Activated CD8-positive, alpha-beta memory T cell treated with anti-CD3 and anti-CD28 coated beads, Interleukin-2, amount 50 U/mL, for 1 hour (primary cell): ENCODE measurements around the gene ZNF618.

Experiments used
- DNase-seq: peaks from one replicate; pipeline ENCODE4 v3.0.0-alpha.2; 2020; ENCODE audit errors: extremely low read depth

Gene ZNF618

DNA sequence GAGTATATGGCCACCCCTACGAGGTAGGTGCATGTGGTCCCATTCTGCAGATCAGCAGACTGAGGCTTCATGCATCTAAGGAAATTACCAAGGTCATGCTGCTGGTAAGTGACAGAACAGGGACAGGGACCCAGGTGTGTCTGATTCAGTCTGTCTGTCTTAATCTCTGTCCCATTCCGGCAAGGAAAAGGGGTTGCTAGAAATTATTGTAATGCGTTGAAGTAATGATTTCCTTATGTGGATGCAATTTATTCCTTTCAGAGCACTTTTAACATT lies 125.2 kb downstream of the ZNF618 start:
- DNase-seq = no peak

DNA sequence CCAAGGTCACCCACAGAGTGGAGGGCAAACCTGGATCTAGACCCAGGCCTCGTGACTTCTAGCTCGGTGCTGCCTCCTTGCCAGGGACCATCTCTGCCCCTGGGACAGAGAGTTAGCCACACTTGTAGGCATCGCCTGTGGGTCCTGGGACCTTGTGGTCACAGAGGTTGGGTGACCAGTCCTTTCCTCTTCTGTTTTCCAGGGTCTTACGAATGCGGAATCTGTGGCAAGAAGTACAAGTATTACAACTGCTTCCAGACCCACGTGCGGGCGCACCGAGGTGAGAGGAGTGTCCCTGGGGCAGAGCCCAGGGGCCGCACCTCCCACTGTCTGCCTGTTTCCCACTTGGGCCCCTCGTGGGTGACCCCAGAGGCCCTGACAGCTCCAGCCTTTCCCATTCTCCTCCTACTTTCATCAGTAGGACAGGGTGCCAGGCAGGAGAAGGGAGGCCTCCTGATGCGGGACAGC lies 125.7 kb downstream of the ZNF618 start:
- DNase-seq = no peak

DNA sequence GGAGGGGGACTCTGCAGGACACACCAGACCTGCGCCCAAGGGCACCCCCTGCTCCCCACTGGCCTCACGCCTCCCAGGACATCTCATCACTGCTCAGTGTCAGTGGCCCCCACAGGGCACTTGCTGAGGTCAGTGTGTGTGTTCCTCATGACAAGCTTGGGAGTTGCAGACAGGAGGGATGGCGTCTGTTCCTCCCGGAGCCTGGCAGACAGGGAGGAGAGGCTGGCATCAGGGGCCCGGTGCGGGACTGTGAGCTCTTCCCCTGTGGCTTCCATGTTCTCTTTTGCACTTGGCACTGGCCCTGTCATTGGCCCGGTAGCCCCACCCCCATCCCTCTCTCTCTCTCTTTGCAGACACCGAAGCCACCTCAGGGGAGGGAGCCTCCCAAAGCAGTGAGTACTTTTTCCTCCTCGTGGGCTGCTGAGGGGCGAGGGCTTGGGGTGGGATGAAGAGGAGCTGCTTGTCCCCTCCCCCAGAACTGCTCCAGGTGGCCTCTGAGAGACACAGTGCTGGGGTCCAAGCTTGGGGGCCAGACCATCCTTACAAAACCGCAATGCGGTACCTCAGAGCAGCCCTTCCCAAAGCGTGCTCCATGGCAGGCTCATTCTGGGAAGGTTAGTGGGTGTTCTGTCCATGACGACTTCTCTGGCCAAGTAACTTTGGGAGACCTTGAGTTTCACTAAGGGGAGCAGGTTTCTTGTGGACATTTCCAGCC lies 126.3 kb downstream of the ZNF618 start:
- DNase-seq = no peak

DNA sequence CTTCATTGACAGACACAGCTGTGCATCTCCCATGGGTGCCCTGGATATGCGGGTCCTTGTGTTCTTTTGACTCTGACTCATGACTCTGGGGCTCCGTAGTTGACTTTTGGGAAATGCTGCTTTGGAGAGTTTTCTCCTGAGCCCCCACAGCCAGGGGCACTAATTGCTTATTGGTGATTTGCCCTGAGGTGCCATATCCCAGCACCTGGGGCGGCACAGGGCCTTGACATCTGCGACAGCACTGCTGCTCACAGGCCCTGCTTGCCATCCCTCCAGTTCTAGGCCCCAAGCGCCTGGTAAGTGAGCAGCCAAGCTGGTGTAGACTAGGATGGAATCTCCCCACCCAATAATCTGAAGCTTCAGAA lies 126.9 kb downstream of the ZNF618 start:
- no peak for DNase-seq

DNA sequence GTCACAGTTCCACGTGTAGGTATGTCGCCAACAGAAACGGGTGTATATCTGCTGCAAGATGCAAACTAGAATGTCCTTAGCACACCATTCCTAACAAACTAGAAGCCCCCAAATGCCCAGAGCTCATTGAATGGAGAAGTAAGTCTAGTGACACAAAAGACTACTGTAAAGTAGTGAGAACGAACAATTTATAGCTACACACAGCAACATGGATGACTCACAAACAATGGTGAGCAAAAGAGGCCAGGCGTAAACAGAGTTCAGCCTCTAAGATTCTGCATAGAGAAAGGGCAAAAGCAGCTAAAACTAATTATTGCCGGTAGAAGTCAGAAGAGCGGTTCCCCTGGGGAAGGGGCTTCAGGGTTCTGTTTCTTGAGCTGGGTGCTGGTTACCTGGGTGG lies 127.2 kb downstream of the ZNF618 start:
- DNase-seq = no peak

DNA sequence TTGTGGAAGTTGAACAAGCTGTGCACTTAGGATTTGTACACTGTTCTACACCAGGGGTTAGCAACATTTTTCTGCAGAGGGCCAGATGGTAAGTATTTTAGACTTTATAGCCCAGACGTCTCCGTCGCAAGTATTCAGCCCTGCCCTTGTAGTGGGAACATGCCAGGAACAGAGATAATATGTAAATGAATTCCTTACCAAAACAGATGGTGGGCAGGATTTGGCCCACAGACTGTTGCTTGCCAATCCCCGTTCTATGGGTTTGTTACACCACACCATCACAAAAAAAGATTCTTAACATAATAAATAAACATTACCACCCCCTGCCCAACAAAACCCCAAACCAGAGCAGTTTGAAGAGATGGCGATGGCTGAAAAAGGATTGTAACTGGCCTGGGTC lies 127.6 kb downstream of the ZNF618 start:
- DNase-seq = no peak

DNA sequence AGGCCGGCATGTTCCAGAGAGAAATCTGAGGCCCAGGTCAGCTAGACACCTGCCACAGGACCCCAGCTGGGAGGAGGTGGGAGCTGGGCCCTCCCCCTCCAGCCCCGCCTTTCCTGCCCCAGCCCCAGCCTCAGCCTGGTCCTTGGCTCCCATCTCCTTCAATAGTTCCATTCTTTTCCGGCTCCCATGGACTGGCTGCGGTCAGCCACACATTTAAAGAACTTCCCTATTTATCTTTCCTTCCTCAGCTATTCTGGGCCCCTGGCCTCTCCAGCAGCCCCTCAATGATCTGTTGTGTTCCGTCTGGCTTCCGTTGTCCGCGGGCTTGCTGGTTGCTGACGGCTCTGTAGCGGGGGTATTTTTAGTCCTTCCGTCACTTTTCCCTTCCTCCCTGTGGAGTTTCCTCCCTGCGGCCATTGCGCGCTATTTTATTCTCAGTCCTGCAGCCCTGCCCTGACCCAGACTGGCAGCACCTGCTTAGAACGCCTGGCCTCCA lies 128.2 kb downstream of the ZNF618 start:
- no peak for DNase-seq

DNA sequence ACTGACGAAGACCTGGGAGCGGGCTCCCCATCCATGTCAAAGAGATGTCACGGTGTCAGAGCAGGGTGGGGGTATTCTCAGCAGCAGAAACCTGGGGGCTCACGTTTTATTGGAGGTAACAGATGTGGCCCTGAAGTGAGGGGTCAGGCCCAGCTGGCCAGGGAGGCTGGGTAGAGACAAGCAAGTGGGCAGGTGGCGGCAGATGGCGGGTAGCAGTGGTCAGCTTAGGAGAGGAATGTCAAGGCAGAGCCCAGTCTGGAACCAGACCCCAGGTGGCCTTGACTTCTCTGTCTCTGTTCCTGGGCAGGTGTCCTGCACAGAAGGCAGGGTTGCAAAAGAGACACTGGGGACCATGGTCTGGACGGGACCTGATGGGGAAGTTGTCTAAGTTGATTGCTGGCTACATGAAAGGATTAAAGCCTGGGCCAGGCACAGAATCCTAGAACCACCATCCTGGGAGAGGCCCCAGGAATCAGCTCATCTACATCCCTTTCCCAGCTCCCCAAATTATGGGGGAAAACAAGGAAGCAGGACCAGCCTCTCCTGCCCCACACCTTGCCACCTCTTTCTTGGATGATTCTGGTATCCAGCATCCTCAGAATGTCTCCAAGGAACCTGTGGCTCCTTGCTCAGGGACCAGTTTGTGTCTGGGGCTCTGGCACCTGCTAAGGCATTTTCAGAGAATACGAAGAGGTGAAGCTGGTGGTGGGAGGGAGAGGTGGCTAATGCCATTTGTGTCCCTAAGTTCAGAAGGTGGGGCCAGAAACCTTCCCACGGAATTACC lies 129.5 kb downstream of the ZNF618 start:
- no peak for DNase-seq

DNA sequence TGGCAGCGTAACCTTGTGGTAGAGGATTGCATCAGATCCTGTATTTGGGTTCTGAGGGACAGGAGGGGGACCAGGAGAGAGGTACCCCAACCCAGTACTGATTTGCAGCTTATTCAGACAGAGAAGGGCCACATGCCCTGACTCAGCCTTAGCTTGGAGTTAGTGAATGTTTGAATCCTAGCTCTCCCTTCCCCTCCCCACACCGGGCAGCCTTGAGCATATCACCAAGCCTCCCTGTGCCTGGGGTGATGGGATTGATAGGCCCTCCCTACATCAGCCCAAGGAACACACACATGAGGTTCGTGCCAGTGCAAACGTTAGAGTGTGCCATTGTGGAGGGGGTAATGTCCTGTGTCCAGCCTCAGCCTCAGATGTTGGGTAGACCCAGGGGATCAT lies 130.0 kb downstream of the ZNF618 start:
- DNase-seq = no peak

DNA sequence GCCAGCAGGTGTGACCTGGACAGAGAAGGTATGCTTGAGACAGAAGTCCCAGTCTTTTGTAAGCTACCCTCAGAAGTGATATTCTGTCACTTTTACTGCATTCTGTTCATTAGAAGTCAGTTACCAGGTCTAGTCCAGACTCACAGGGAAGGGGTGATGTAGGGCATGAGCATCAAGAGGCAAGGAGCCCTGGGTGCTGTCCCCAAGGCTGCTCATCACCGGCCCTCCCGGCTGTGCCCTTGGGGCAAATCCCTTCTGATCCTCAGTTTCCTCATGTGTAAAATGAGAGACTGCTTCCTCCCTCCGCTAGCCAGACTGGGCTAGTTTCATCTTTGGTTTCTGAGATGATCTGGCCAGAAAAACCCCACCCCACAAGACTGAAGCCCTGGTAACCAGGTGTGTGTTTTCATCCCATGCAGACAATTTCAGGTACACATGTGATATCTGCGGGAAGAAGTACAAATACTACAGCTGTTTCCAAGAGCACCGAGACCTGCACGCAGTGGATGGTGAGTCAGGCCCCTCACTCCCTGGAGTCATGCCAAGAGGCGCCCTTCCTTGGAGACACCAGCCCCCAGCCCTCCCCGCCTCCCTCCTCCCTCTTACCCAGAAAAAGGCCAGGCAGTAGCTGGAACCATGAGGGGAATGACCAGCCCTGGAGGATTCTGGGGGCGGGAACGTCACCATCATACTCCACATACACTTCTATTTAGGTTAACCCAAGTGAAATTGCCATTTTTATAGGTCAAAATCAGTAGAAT lies 131.0 kb downstream of the ZNF618 start:
- DNase-seq = no peak

DNA sequence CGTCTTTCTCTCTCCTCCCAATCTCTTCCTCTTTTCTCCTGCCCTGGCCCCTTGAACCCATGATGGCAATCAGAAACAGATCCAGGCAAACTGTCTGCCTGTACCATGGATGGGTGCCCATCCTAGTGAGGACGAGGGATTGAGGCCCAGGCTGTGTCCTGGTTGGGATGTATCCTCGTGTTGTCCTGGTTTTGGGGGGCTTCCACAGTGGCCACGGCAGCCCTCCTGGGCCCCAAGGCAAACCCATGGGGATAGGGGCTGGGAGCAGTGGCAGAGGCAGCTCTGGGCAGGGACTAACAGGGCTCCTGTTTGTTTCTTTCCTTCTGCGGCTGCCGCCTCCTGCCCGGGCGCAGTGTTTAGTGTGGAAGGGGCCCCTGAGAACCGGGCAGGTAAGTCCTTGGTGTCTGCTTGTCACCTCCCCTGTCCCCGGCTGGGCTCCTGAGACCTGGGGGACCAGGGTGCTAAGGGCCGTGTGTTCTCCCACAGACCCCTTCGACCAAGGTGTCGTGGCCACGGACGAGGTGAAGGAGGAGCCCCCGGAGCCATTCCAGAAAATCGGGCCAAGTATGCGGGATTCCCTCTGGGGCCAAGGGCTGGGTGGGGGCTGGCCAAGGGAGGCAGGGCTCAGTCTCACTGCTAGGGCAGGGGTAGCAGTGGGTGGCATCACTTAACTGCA lies 132.0 kb downstream of the ZNF618 start:
- DNase-seq = no peak

DNA sequence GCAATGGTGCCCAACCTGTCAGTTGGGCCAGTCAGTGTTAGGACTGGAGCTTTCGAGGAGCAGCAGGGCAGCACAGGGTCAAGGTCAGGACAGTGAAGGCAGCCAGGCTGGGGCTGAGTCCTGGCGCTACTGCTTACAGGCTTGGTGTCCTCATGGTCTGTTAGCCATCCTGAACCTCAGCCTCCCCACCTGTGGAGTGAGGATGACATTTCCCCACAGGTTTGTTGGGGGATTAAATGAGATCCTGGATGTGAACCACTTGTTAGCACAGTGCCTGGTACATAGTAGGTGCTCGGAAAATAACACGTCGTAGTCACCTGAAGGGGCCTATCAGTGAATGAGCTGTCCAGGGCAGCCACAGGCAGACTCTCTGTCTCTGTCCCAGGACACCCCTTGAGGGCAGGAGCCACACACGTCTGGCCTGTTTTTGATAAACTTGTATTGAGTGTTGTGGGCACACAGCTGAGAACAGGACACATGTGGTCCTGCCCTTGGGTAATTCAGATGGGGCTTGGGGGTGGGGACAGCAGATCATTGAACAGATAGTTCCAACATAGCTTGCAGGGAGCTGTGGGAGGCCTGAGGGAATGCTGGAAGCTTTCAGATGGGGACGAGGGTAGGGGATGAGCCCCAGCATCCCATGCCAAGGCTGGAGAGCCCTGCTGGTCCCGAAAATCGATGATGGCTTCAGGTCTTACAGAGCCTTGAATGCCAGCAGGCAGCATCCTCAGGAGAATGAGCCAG lies 132.7 kb downstream of the ZNF618 start:
- no peak for DNase-seq

DNA sequence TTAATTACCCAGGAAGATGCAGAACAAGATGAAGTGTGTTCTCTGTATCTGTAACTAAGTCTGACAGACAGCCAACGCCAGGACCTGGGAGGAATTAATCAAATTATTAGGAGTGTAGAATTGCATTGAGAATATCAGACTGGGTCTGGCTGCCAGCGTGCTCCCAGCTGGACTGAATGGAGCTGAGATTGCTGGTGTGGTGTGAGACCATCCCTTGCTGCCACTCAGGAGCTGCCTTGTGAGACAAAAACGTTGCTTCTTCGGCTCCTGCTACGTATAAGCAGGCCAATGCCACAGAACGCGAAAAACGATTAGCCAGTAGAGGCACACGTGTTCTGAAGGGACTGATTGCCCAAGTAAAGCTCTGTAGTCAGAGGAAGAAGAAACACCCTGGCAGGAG lies 135.2 kb downstream of the ZNF618 start:
- no peak for DNase-seq

DNA sequence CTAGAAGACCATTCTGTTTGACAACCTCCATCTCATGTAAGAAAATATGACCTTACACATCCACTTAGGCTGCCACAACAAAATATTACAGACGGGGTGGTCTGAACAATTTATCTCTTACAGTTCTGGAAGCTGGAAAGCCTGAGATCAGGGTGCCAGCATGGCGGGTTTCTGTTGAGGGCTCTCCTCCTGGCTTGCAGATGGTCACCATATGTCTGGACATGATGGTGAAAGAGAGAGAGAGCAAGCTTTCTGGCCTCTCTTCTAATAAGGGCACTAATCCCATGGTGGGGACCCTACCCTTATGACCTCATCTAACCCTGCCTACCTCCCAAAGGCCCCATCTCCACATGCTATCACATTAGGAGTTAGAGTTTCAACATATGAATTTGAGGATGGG lies 136.0 kb downstream of the ZNF618 start:
- DNase-seq = no peak

DNA sequence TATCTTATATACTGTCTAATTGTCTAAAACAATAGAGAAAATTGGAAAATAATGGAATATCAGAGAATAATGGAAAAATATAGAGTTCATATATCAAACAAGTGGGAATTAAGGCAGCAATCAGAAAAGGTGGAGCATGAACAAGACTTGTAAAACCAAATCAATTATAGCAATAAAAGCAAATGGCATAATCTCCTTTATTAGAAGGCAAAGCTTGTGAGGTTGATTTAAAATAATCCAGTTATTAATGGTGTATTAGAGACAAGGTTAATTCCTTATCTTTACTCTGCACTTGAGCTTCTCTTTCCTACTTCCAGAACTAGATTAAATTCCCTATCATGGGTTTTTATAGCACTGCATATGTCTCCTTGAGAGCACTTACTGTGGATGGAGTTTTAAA lies 137.9 kb downstream of the ZNF618 start:
- no peak for DNase-seq

DNA sequence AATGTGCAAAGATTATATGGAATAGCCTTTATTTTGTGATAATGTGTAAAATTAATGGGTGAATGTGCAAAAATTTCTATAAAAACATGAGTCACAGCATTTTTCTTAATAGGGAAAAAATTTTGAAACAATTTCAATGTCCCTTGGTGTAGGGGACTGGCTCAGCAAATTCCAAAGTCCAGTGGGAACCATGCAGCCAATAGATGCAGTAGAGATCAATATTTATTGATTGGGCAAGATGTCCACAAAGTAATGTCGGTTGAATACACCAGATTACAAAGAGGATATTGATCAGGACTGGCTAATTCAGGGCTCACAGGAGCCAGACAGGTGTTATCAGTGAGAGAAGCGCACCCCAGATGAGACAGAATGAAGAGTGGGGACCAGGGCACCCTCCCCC lies 139.5 kb downstream of the ZNF618 start:
- no peak for DNase-seq

DNA sequence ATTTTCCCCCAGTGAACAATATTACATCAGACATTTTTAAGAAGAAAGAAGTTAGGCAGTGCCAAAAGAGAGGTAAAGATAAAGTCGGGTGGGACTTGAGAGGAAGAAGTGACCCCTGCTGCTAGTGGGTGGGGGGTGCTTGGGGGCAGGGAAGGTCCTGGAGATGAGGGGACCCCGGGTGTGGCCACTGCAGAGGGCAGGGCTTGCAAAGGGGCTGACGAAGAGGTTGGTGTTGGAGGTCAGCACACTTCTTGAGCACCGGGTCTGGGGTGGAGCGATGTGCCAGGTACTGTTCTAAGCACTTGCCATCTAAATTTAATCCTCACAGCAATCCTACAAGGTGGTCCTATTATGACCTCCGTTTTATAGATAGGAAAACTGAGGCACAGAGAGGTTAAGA lies 140.0 kb downstream of the ZNF618 start:
- no peak for DNase-seq

DNA sequence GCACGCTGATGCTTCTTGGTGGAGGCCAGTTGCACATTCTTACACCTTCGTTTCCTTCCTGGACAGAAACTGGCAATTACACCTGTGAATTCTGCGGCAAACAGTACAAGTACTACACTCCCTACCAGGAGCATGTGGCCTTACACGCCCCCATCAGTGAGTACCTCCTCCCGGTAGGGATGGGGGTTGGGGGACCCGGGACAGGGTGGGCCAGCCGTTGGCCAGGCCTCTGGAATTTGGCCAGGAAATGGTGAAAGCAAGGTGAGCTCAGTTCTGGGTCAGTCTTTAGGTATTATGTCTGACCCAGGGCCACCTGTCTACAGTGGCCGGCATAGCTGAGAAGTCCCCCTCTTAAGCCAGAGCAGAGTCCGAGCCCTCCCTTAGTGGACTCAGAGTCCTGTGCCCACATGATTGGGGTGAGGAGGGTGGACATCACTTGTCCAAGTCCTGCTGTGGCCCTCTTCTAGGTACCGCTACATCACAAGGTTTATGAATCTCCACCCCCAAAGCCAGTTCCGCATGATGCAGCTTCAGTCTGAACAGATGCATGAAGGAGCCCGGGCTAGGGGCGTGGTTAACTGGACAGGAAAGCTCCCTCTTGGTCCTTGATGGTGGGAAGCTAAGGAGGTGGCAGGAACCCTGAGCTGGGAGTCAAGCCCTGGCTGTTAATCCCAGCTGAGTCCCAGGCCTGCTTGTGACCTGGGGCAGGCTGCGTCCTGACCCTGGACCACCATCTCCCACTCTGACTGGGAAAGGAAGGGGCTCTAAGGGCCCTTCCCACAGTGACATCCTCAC lies 140.7 kb downstream of the ZNF618 start:
- no peak for DNase-seq

DNA sequence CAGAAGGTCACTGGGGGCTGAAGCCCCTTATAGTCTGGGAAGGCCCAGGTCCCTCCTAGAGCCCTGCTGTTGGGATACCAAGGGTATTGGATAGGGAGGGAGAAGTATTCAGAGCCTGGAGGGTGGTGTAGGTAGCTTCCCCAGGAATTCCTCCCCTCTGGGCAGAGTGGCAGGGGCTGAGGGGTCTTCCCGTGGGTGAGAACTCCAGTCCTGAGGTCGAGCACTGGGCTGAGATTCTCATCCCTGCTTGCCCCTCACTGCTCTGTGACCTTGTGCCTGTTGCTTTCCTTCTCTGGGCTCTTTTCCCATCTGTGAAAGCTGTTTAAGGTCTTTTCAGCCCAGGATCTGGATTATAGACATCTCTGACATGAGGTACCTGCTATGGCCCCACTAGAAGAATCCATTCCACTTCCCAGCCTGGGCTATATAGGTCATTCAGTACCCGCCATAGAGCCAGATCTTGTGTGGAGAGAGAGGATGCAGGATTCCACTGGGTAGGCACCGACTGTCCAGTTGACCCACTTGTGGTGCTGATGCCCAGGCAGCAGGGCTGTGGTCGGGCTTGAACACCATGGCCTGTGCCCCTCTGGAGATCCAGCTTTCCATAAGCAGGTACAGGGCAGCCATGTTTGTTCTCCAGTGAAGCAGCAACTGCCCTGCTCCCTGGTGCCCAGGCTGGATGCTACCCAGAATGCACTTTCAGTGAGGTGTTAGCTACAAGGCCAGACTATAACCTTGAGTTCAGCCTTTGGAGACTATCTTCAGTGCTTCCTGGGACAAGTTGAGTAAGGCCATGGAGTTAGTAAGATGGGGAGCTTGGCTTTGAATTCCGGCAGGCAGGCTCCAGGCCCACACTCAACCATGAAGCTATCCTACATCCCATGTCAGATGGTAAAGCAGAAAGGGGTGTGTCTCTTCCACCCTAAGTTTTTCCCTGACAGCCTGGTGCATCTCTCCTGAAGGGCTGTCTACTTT lies 141.9 kb downstream of the ZNF618 start:
- no peak for DNase-seq

DNA sequence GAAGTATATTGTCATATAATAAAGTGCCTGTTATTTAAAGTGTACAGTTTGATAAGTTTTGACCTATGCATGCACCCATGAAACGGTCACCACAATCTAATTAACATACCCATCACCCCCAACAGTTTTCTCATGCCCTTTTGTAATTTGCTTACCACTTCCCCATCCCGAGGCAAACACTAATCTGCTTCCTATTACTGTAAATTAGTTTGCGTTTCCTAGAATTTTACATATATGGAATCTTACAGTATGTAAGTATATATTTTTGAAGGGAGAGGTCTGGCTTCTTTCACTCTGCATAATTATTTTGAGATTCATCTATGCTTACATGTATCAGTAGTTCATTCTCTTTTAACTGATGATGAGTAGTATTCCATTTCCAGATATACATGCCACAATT lies 145.5 kb downstream of the ZNF618 start:
- no peak for DNase-seq
